Sigmoid colon (tissue), 4 donors: ENCODE data around the gene OR5K4.

Experiments used
- CTCF ChIP-seq, 4 experiments: fragments of 450-650 bp in 3 of 4; fragments of 200-600 bp in 1 of 4; IDR thresholded peaks; one replicate each; pipeline ENCODE4 v1.5.1; 2016 to 2019; ENCODE audit warnings: antibody characterized with exemption in 4 of 4, mild to moderate bottlenecking in 3 of 4, moderate library complexity in 2 of 4
- EP300 ChIP-seq, 4 donors: sonication (generic); formaldehyde crosslinking; IDR thresholded peaks; one replicate each; pipeline ENCODE4 v1.6.1; 2017; ENCODE audit warnings: antibody characterized with exemption in 4 of 4
- POLR2A ChIP-seq, 2 donors: fragments of 450-650 bp; IDR thresholded peaks; one replicate each; pipeline ENCODE4 v1.6.1; 2016; ENCODE audit warnings: antibody characterized with exemption in 2 of 2, mild to moderate bottlenecking in 2 of 2, moderate library complexity in 2 of 2

DNA sequence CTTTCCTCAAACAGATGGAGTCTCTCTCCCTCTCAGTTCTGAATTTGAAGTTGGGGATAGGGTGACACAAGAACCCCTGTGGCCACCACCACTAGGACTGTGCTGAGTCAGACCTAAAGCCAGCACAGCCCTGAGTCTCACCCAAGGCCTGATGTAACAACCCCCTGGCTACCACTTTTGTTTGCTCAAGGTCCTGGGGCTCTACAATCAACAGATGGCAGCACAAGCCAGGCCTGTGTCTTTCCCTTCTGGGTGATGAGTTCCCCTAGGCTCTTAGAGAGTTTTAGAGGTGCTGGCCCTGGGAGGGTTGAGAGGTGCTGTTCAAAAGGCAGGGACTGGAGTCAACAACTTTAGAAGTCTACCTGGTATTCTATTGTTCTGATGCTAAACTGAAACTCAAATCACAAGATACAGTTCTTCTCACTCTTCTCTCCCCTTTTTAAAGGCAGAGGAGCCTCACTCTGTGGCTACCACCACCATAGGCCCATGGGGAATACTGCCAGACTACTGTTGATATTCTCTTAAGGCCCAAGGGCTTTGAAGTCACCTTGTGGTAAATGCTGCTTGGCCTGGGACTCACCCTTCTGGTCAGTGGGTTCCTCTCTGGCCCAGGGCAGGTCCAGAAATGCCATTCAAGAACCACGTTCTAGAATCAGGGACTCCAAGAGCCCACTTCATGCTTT, 6.5 kb downstream of the OR5K4 start:
- TF ChIP-seq POLR2A (IDR thresholded peaks at IDR 0.05) (no peak), CTCF (IDR thresholded peaks at IDR 0.05) (no peak), EP300 (IDR thresholded peaks at IDR 0.05) (no peak)
